NCI-H2171 treated with DMSO at 0.1 percent for 48 hours (cell line): ENCODE results near the gene PKN2.
"Not testable (repeated sequence)": the region's sequence is repeated elsewhere in the genome, so short reads cannot be mapped to it uniquely, and the experiment has no call there.

Experiments
- DNase-seq: peaks from one replicate; lab custom pipeline; 2025; lab: John Stamatoyannopoulos, UW

PKN2 gene

DNA sequence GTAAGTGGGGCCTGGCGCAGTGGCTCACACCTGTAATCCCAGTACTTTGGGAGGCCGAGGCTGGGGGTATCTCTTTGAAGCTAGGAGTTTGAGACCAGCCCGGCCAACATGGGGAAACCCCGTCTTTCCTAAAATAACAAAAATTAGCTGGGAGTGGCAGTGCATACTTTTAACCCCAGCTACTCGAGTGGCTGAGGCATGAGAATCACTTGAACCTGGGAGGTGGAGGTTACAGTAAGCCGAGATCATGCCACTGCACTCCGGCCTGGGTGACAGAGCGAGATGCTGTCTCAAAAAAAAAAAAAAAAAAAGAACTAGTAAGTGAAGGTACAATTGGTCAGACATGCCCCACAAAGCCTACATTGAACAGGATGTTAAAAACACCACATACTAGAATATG is 196.6 kb downstream of the PKN2 start:
- not testable (repeated sequence) for DNase-seq

DNA sequence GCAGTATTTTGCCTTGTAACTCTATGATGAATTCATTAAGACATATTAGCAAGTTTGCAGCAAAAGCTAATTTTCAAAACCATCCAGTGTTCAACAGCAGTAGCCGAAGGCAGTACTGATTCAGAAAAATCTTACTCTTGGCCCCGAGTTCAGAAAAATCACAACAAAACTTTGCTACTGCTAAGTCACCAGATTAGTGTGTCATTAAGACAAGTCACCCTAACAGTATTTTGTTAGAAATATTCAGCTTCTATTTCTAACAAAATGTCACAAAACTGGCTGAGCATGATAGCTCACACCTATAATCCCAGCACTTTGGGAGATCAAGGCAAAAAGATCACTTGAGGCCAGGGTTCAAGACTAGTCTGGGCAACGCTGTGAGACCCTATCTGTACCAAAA is 199.1 kb downstream of the PKN2 start:
- DNase-seq: no peak
